Activated CD4-positive, alpha-beta T cell treated with anti-CD3 and anti-CD28 coated beads, Interleukin-2, amount 10 ng/mL, durations not matched to agents 24 days and 14 days (primary cell): Measurements from ENCODE around the gene KLHDC8B. TPM values are rescaled to one million over a fixed set of nuclear protein-coding genes. Genes with fewer than 3 reads are reported as not detected.

Experiments used
- DNase-seq: peaks from one replicate; pipeline ENCODE4 v3.0.0; 2022
- H3K27ac Mint-ChIP-seq: one replicate; pipeline ENCODE4 v1.8.0; 2022; ENCODE audit warnings: mild to moderate bottlenecking, mixed read lengths
- H3K27me3 Mint-ChIP-seq: one replicate; pipeline ENCODE4 v1.8.0; 2022; ENCODE audit warnings: mixed read lengths
- H3K36me3 Mint-ChIP-seq: one replicate; pipeline ENCODE4 v1.8.0; 2022; ENCODE audit warnings: low read depth, mild to moderate bottlenecking, mixed read lengths
- H3K4me1 Mint-ChIP-seq: one replicate; pipeline ENCODE4 v1.8.0; 2021; ENCODE audit warnings: mixed read lengths
- H3K4me3 Mint-ChIP-seq: one replicate; pipeline ENCODE4 v1.8.0; 2022; ENCODE audit warnings: mild to moderate bottlenecking, moderate library complexity, mixed read lengths
- H3K9me3 Mint-ChIP-seq: one replicate; pipeline ENCODE4 v1.8.0; 2021; ENCODE audit warnings: mixed read lengths
- intact Hi-C: fragments of 100-400 bp; cut with micrococcal nuclease; formaldehyde crosslinking; loops from one replicate; pipeline ENCODE4 v1.15.1; 2023
- total RNA-seq: library from RNA; stranded (reverse); gene quantifications from 2 replicates; pipeline ENCODE4 v1.2.3, GENCODE V29; 2022

Gene KLHDC8B
- total RNA-seq, 1 donor from 2014 or later, result 2.3 TPM

- intact Hi-C loops, result loop anchor here (10.0 kb wide), 1 partner anchor 180 kb away; the partner anchor contains the start of gene USP4
- H3K4me1 Mint-ChIP-seq, result peaks cover 21% of the 10 kb centered on the region
- H3K27ac Mint-ChIP-seq, result peak overlapping the region; percentile 92
- H3K36me3 Mint-ChIP-seq, result peaks cover 38% of the 10 kb centered on the region
- no peaks in the 10 kb centered on the region for H3K27me3 Mint-ChIP-seq
- H3K9me3 Mint-ChIP-seq, result no peaks in the 10 kb centered on the region
- H3K4me3 Mint-ChIP-seq, result peak overlapping the region; percentile 95
- no peak for DNase-seq
Measured at GRCh38 chr3:49164983-49165720, 6.2 kb upstream of the KLHDC8B start.

GRCh38 chr3:49165771-49166751 lies 5.3 kb upstream of the KLHDC8B start, which contains the start of gene CCDC71:
Gene CCDC71 (minus strand): TSS chr3:49166331. CDS start chr3:49164208, 2,123 bp downstream.
- peaks cover 24% of the 10 kb centered on the region for H3K4me1 Mint-ChIP-seq
- no peaks in the 10 kb centered on the region for H3K27me3 Mint-ChIP-seq
- H3K4me3 Mint-ChIP-seq, result peak within 1 kb of the TSS; percentile 95
- peaks cover 38% of the 10 kb centered on the region for H3K36me3 Mint-ChIP-seq
- peak within 1 kb of the TSS; percentile 92 for H3K27ac Mint-ChIP-seq
- no peaks in the 10 kb centered on the region for H3K9me3 Mint-ChIP-seq
- DNase-seq, result peak; percentile 94
- intact Hi-C loops, result loop anchor here (2.0 to 10.0 kb wide), 2 partner anchors 71 to 179 kb away; partner anchors contain the start of genes QRICH1 and USP4

- no peak for DNase-seq
- intact Hi-C loops, result loop anchor here (2.0 to 10.0 kb wide), 2 partner anchors 72 to 178 kb away; partner anchors contain the start of genes QRICH1 and USP4
- H3K27ac Mint-ChIP-seq, result peak overlapping the region; percentile 90
- H3K36me3 Mint-ChIP-seq, result peaks cover 37% of the 10 kb centered on the region
- peaks cover 27% of the 10 kb centered on the region for H3K4me1 Mint-ChIP-seq
- H3K4me3 Mint-ChIP-seq, result peak overlapping the region; percentile 88
- no peaks in the 10 kb centered on the region for H3K9me3 Mint-ChIP-seq
- H3K27me3 Mint-ChIP-seq, result no peaks in the 10 kb centered on the region
Measured at GRCh38 chr3:49166752-49167556, 4.4 kb upstream of the KLHDC8B start.

- intact Hi-C loops, result loop anchor here (1.0 kb wide), 3 partner anchors 50 to 279 kb away; partner anchors contain the start of gene USP19
- Mint-ChIP-seq H3K27me3 (no peaks in the 10 kb centered on the region), H3K36me3 (peaks cover 5% of the 10 kb centered on the region), H3K4me1 (peaks cover 13% of the 10 kb centered on the region), H3K9me3 (no peaks in the 10 kb centered on the region), H3K4me3 (peak overlapping the region; percentile 85), H3K27ac (peak overlapping the region; percentile 52)
- DNase-seq, result no peak
Measured at GRCh38 chr3:49170744-49171118, 667 bp upstream of the KLHDC8B start.

DNA sequence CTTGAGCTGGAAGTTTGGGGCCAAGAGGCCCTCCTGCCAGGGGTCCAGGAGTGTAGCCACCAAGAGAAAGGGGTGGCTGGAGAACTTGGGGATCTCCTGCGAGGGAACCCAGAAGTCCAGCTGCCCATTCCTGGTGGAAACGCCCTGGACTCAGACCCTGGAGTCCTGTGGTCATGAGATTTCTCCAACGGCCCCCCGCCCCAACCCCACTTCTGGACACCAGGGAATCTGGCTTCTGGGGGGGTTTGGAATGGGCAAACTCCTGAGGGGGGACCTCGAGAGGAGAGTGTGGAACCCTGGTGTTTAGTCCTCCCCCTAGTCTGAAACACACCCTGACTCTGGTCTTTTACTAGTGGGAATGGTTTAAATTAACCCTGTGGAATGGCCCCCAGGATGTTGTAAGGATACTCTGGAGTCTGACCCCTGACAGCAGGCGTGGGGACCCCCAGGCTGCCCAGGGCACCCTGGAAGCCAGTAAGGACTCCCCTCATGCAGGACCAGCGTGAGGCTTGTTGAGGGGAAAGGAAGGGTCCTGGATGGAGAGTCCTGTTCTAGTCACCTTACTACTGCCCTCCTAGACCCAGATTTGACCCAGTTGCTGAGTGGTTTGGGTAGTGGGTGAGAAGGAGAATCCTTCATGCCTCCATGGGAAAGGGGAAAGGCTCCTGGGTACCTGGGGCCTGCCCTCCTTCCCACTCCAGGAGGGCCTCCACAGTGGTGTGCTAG lies 540 bp downstream of the KLHDC8B start:
- H3K4me3 Mint-ChIP-seq, result peak overlapping the region; percentile 85
- DNase-seq, result no peak
- H3K36me3 Mint-ChIP-seq, result no peaks in the 10 kb centered on the region
- H3K27me3 Mint-ChIP-seq, result no peaks in the 10 kb centered on the region
- no peak overlapping the region for H3K27ac Mint-ChIP-seq
- peaks cover 8% of the 10 kb centered on the region for H3K4me1 Mint-ChIP-seq
- intact Hi-C loops, result loop anchor here (1.0 kb wide), 3 partner anchors 52 to 277 kb away; partner anchors contain the start of gene USP19
- no peaks in the 10 kb centered on the region for H3K9me3 Mint-ChIP-seq

GRCh38 chr3:49172551-49173041 lies 1.2 kb downstream of the KLHDC8B start:
- no peak for DNase-seq
- Mint-ChIP-seq H3K27ac (no peak overlapping the region), H3K4me3 (peak overlapping the region; percentile 34), H3K36me3 (no peaks in the 10 kb centered on the region), H3K27me3 (no peaks in the 10 kb centered on the region), H3K4me1 (peaks cover 8% of the 10 kb centered on the region), H3K9me3 (no peaks in the 10 kb centered on the region)
- intact Hi-C loops, result no loop called here

GRCh38 chr3:49173116-49173791 lies 1.9 kb downstream of the KLHDC8B start:
- Mint-ChIP-seq H3K27me3 (no peaks in the 10 kb centered on the region), H3K9me3 (no peaks in the 10 kb centered on the region), H3K4me3 (no peak overlapping the region), H3K36me3 (no peaks in the 10 kb centered on the region), H3K27ac (no peak overlapping the region), H3K4me1 (peaks cover 8% of the 10 kb centered on the region)
- intact Hi-C loops, result no loop called here
- DNase-seq, result no peak

- Mint-ChIP-seq H3K27ac (no peak overlapping the region), H3K4me1 (peaks cover 8% of the 10 kb centered on the region), H3K4me3 (no peak overlapping the region), H3K27me3 (peaks cover under 1% of the 10 kb centered on the region), H3K36me3 (no peaks in the 10 kb centered on the region), H3K9me3 (no peaks in the 10 kb centered on the region)
- no peak for DNase-seq
- intact Hi-C loops, result no loop called here
Measured at GRCh38 chr3:49173792-49174170, 2.4 kb downstream of the KLHDC8B start.

GRCh38 chr3:49174397-49174985 lies 3.1 kb downstream of the KLHDC8B start:
- H3K4me3 Mint-ChIP-seq, result no peak overlapping the region
- H3K36me3 Mint-ChIP-seq, result no peaks in the 10 kb centered on the region
- no peak for DNase-seq
- H3K4me1 Mint-ChIP-seq, result peaks cover 8% of the 10 kb centered on the region
- peaks cover 7% of the 10 kb centered on the region for H3K27me3 Mint-ChIP-seq
- no peak overlapping the region for H3K27ac Mint-ChIP-seq
- no peaks in the 10 kb centered on the region for H3K9me3 Mint-ChIP-seq
- intact Hi-C loops, result no loop called here

DNA sequence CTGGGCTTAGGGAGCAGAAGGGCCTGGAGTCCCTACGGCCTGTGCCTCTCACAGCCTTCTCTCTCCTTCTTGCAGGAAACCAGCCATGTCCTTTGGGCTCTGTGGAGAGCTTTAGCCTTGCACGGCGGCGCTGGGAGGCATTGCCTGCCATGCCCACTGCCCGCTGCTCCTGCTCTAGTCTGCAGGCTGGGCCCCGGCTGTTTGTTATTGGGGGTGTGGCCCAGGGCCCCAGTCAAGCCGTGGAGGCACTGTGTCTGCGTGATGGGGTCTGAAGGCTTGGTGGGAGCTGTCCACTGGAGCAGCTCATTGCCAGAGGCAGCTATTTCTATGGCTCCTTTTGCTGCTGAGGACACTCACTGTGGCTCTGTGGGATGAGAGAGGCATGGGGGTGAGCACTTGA lies 4.1 kb downstream of the KLHDC8B start:
- Mint-ChIP-seq H3K9me3 (no peaks in the 10 kb centered on the region), H3K4me1 (peaks cover 7% of the 10 kb centered on the region), H3K27ac (no peak overlapping the region), H3K27me3 (peaks cover 9% of the 10 kb centered on the region), H3K4me3 (no peak overlapping the region), H3K36me3 (no peaks in the 10 kb centered on the region)
- intact Hi-C loops, result no loop called here
- DNase-seq, result no peak

- H3K36me3 Mint-ChIP-seq, result no peaks in the 10 kb centered on the region
- H3K4me3 Mint-ChIP-seq, result no peak overlapping the region
- H3K4me1 Mint-ChIP-seq, result peaks cover 1% of the 10 kb centered on the region
- peaks cover 13% of the 10 kb centered on the region for H3K27me3 Mint-ChIP-seq
- H3K27ac Mint-ChIP-seq, result peak overlapping the region; percentile 41
- H3K9me3 Mint-ChIP-seq, result no peaks in the 10 kb centered on the region
- intact Hi-C loops, result no loop called here
- DNase-seq, result no peak
Measured at GRCh38 chr3:49177073-49177472, 5.7 kb downstream of the KLHDC8B start.

GRCh38 chr3:49180116-49180515 lies 8.7 kb downstream of the KLHDC8B start:
- no peak overlapping the region for H3K4me3 Mint-ChIP-seq
- no peak overlapping the region for H3K27ac Mint-ChIP-seq
- H3K36me3 Mint-ChIP-seq, result no peaks in the 10 kb centered on the region
- DNase-seq, result no peak
- no peaks in the 10 kb centered on the region for H3K9me3 Mint-ChIP-seq
- H3K4me1 Mint-ChIP-seq, result no peaks in the 10 kb centered on the region
- intact Hi-C loops, result no loop called here
- peaks cover 13% of the 10 kb centered on the region for H3K27me3 Mint-ChIP-seq
